Prostate gland (tissue), 2 donors: ENCODE measurements around the gene PEX14. TPM values are rescaled to one million over a fixed set of nuclear protein-coding genes. Genes with fewer than 3 reads are reported as not detected.

Experiments used
- DNase-seq: peaks from one replicate; pipeline ENCODE4 v3.0.0-alpha.2; 2019; ENCODE audit warnings: low spot score
- H3K27ac ChIP-seq, 2 donors: fragments of 200-600 bp; sonication (generic); 2 replicates each; pipeline ENCODE4 v1.5.1; 2017 to 2019
- H3K27me3 ChIP-seq: fragments of 200-600 bp; sonication (generic); replicated peaks from 2 replicates; pipeline ENCODE4 v1.5.1; 2019; ENCODE audit not compliant: insufficient read depth
- H3K36me3 ChIP-seq, 2 donors: fragments of 200-600 bp; sonication (generic); 1 replicate in 1 of 2; 2 replicates in 1 of 2; pipeline versions ENCODE4 v1.5.1 to v1.8.1; 2017 to 2019
- H3K4me1 ChIP-seq: fragments of 200-600 bp; sonication (generic); replicated peaks from 2 replicates; pipeline ENCODE4 v1.5.1; 2019
- H3K4me3 ChIP-seq, 2 donors: fragments of 200-600 bp; sonication (generic); 2 replicates each; pipeline ENCODE4 v1.5.1; 2017 to 2019
- H3K9me3 ChIP-seq: fragments of 200-600 bp; sonication (generic); 2 replicates; pipeline ENCODE4 v1.5.1; 2017
- CTCF ChIP-seq, 4 experiments: fragments of 200-600 bp in 2 of 4; fragments of 450-650 bp in 2 of 4; sonication (generic) in 2 of 4; IDR thresholded peaks; 1 replicate in 3 of 4; 2 replicates in 1 of 4; pipeline ENCODE4 v1.5.1; 2016 to 2019; ENCODE audit warnings: antibody characterized with exemption in 4 of 4, mild to moderate bottlenecking in 2 of 4, moderate library complexity in 2 of 4
- POLR2A ChIP-seq: fragments of 450-650 bp; IDR thresholded peaks from one replicate; pipeline ENCODE4 v1.6.1; 2016; ENCODE audit warnings: antibody characterized with exemption, mild to moderate bottlenecking
- POLR2AphosphoS5 ChIP-seq: sonication (generic); formaldehyde crosslinking; IDR thresholded peaks from one replicate; pipeline ENCODE4 v1.6.1; 2017; ENCODE audit warnings: antibody characterized with exemption
- WGBS: methylation state at CpG from one replicate; pipeline ENCODE4 v1.1.5; 2018; 5-methylcytosine and 5-hydroxymethylcytosine counted together
- intact Hi-C: fragments of 100-400 bp; cut with DNase I; formaldehyde crosslinking; loops from one replicate; pipeline ENCODE4 v1.14.2; 2022
- total RNA-seq, 2 donors: library from RNA; depleted of rRNA; stranded (reverse); fragments of >200 nt; gene quantifications; one replicate each; pipeline ENCODE4 v1.1.0, GENCODE V29; 2016

PEX14 gene
- total RNA-seq, 2 donors from 2014 or later: 26.1 to 34.7 TPM

GRCh38 chr1:10652626-10653025 lies 177.9 kb downstream of the PEX14 start:
- 45% methylated on average over 7 of the region's 12 CpGs for WGBS
- H3K27ac ChIP-seq: peak overlapping the region; percentile 73 to 89
- H3K4me1 ChIP-seq: peaks cover 13% of the 10 kb centered on the region
- H3K4me3 ChIP-seq: no peak overlapping the region
- peak; percentile 78 for DNase-seq
- no peaks in the 10 kb centered on the region for H3K9me3 ChIP-seq
- H3K27me3 ChIP-seq: no peaks in the 10 kb centered on the region
- peaks cover 17 to 28% of the 10 kb centered on the region in 2 donors for H3K36me3 ChIP-seq
- TF ChIP-seq POLR2AphosphoS5 (peak; percentile 71), CTCF (IDR thresholded peaks at IDR 0.05) (no peak), POLR2A (no peak)
- intact Hi-C loops: no loop called here

GRCh38 chr1:10653370-10654125 lies 178.8 kb downstream of the PEX14 start:
- 92% methylated on average over 29 of the region's 41 CpGs for WGBS
- TF ChIP-seq POLR2A (no peak), CTCF (IDR thresholded peaks at IDR 0.05) (no peak), POLR2AphosphoS5 (no peak)
- H3K27ac ChIP-seq: peak overlapping the region; percentile 73 to 89
- H3K9me3 ChIP-seq: no peaks in the 10 kb centered on the region
- peaks cover 13% of the 10 kb centered on the region for H3K4me1 ChIP-seq
- H3K36me3 ChIP-seq: peaks cover 16 to 26% of the 10 kb centered on the region in 2 donors
- H3K27me3 ChIP-seq: no peaks in the 10 kb centered on the region
- no peak overlapping the region for H3K4me3 ChIP-seq
- intact Hi-C loops: no loop called here
- no peak for DNase-seq

- TF ChIP-seq POLR2A: no peak
- no peak for TF ChIP-seq CTCF (IDR thresholded peaks at IDR 0.05)
- no peak for TF ChIP-seq POLR2AphosphoS5
- Histone ChIP-seq H3K36me3 (peaks cover 18 to 38% of the 10 kb centered on the region in 2 donors), H3K27me3 (no peaks in the 10 kb centered on the region), H3K27ac (peak overlapping the region in 1 of 2 donors; percentile 20), H3K4me1 (peaks cover 13% of the 10 kb centered on the region), H3K9me3 (no peaks in the 10 kb centered on the region), H3K4me3 (no peak overlapping the region)
- intact Hi-C loops: no loop called here
- no peak for DNase-seq
- 78% methylated on average over 10 of the region's 10 CpGs for WGBS
These were observed 180.3 kb downstream of the PEX14 start for GRCh38 chr1:10655002-10655401.

- intact Hi-C loops: no loop called here
- Histone ChIP-seq H3K4me1 (peaks cover 13% of the 10 kb centered on the region), H3K27me3 (no peaks in the 10 kb centered on the region), H3K4me3 (no peak overlapping the region), H3K27ac (peak overlapping the region in 1 of 2 donors; percentile 43), H3K9me3 (no peaks in the 10 kb centered on the region), H3K36me3 (peaks cover 18 to 38% of the 10 kb centered on the region in 2 donors)
- WGBS: 91% methylated on average over 15 of the region's 15 CpGs
- TF ChIP-seq POLR2A (no peak), CTCF (IDR thresholded peaks at IDR 0.05) (no peak), POLR2AphosphoS5 (no peak)
- DNase-seq: no peak
These were observed 181.7 kb downstream of the PEX14 start for GRCh38 chr1:10656431-10656830.
